ENCODE results near the gene TSR1.
"Not testable (repeated sequence)": the region's sequence is repeated elsewhere in the genome, so short reads cannot be mapped to it uniquely, and the experiment has no call there.

The TSR1 gene

GRCh38 chr17:2335726-2336214, 487 bp downstream of the TSR1 start:
- DNase-seq: no peak

GRCh38 chr17:2331303-2331702, 5.0 kb downstream of the TSR1 start:
- no peak for DNase-seq

- DNase-seq: no peak
These were observed 12.5 kb downstream of the TSR1 start for GRCh38 chr17:2323629-2324314.

- DNase-seq: no peak
These were observed 14.9 kb downstream of the TSR1 start for GRCh38 chr17:2321399-2321798.

GRCh38 chr17:2319051-2319450, 17.2 kb downstream of the TSR1 start:
- DNase-seq: no peak

GRCh38 chr17:2317796-2318195, 18.5 kb downstream of the TSR1 start:
- DNase-seq: no peak

- DNase-seq: not testable (repeated sequence)
These were observed 19.4 kb downstream of the TSR1 start for GRCh38 chr17:2316916-2317205.

- DNase-seq: no peak
These were observed 23.5 kb downstream of the TSR1 start for GRCh38 chr17:2312736-2313135.

GRCh38 chr17:2309338-2310154, 26.7 kb downstream of the TSR1 start:
- DNase-seq: no peak

GRCh38 chr17:2304931-2305330, 31.3 kb downstream of the TSR1 start:
- DNase-seq: no peak

- DNase-seq: no peak
These were observed 32.8 kb downstream of the TSR1 start, which contains the start of the genes SMG6 and SRR for GRCh38 chr17:2303204-2304188. Gene SMG6, minus strand, starts transcription at chr17:2303785. Its CDS starts 65 bp downstream, at chr17:2303720. Gene SRR, plus strand, starts transcription at chr17:2303950. Its CDS starts 11,611 bp downstream, at chr17:2315561.

- no peak for DNase-seq
These were observed 33.5 kb downstream of the TSR1 start for GRCh38 chr17:2302778-2303203.

GRCh38 chr17:2299756-2300155, 36.5 kb downstream of the TSR1 start:
- DNase-seq: no peak

- no peak for DNase-seq
These were observed 37.1 kb downstream of the TSR1 start for GRCh38 chr17:2299136-2299535.

GRCh38 chr17:2297023-2297422, 39.2 kb downstream of the TSR1 start:
- no peak for DNase-seq

- no peak for DNase-seq
These were observed 40.7 kb downstream of the TSR1 start for GRCh38 chr17:2295575-2295974.

- no peak for DNase-seq
These were observed 44.2 kb downstream of the TSR1 start for GRCh38 chr17:2292100-2292499.

- no peak for DNase-seq
These were observed 46.3 kb downstream of the TSR1 start for GRCh38 chr17:2289878-2290478.

- DNase-seq: no peak
These were observed 53.0 kb downstream of the TSR1 start for GRCh38 chr17:2283302-2283701.

- DNase-seq: peak; percentile 65
These were observed 53.9 kb downstream of the TSR1 start for GRCh38 chr17:2282297-2282873.

- no peak for DNase-seq
These were observed 56.5 kb downstream of the TSR1 start for GRCh38 chr17:2279707-2280106.

Data from SIG-M5 (cell line).